ENCODE measurements around the gene TULP1.

The TULP1 gene

DNA sequence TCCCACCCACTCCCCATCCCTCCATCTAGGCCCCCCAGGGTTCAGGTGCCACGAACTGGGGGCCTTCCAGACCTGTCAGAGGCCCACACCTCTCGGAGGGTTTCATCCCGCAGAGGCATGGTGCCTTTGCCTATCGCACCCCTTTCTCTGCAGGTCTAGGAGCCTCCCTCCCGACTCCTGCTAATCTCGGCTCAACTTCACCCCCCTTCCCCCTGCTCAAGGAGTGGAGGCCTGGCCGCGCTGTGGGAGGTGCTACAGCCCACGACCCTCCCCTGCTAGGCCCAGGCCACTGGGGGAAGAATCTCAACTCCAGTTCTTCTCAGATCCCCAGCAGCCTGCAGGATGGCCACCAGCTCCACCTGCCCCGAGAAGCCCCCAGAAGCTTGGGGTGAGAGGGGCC lies at the start of gene TULP1:
TSS of gene TULP1 (minus strand) at position 157 of the 400 bp plus-strand sequence. CDS start at position 119, 38 bp downstream.
- H3K4me3 ChIP-seq (ENCODE audit: low read length) = no peak within 1 kb of the TSS
- no peaks in the 10 kb centered on the region for H3K9me3 ChIP-seq (ENCODE audit: control insufficient read depth, low read length)
- no peak for DNase-seq (ENCODE audit: low read depth)
- peaks cover 36% of the 10 kb centered on the region for H3K27me3 ChIP-seq (replicated peaks; ENCODE audit: control insufficient read depth, insufficient read depth, low read length)
- H3K4me1 ChIP-seq (ENCODE audit: control insufficient read depth, insufficient read depth, low read length) = peaks cover 4% of the 10 kb centered on the region
- no peak within 1 kb of the TSS for H3K9ac ChIP-seq (ENCODE audit: low read length)
- H3K36me3 ChIP-seq (ENCODE audit: control insufficient read depth, insufficient read depth, low read length, severe bottlenecking) = no peaks in the 10 kb centered on the region

DNA sequence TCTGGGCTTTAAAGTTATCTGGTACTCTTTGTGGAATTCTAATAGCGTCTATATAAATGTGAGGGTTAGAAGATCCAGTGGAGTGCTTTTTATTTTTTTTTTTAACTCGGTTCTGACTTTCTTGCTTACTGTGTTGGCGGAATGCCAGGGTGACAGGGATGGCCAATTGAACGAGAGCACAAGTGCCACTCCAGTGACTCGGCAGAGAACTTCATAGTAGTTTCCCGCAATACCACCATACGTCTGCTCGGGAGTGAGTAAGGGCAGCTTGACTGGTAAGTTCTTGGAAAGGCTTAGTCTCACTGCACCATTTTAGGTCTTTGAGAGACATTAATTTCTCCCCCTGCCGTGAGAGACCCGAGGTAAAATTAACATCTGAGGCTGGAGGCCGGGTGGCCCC lies 49.4 kb upstream of the TULP1 start:
- Histone ChIP-seq H3K36me3 (ENCODE audit: control insufficient read depth, insufficient read depth, low read length, severe bottlenecking) (no peaks in the 10 kb centered on the region), H3K9ac (ENCODE audit: low read length) (no peak overlapping the region), H3K4me3 (ENCODE audit: low read length) (no peak overlapping the region), H3K9me3 (ENCODE audit: control insufficient read depth, low read length) (peaks cover 8% of the 10 kb centered on the region), H3K4me1 (ENCODE audit: control insufficient read depth, insufficient read depth, low read length) (no peaks in the 10 kb centered on the region), H3K27me3 (replicated peaks; ENCODE audit: control insufficient read depth, insufficient read depth, low read length) (peaks cover 13% of the 10 kb centered on the region)
- DNase-seq (ENCODE audit: low read depth) = no peak

DNA sequence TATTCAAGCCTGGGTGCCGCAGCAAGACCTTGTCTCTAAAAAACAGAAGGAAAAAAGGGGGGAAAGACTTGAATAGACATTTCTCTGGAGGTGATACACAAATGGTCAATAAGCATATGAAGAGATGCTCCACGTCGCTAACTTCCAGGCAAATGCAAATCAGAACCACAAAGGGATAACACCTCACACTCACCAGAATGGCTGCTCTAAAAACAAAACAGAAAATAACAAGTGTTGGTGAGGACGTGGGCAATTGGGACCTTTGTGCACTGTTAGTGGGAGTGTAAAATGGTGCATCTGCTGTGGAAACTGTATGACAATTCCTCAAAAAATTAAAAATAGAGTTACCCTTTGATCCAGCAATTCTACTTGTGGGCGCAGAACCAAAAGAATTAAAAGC lies 48.4 kb upstream of the TULP1 start:
- H3K27me3 ChIP-seq (replicated peaks; ENCODE audit: control insufficient read depth, insufficient read depth, low read length) = peaks cover 13% of the 10 kb centered on the region
- no peaks in the 10 kb centered on the region for H3K9me3 ChIP-seq (ENCODE audit: control insufficient read depth, low read length)
- no peak overlapping the region for H3K4me3 ChIP-seq (ENCODE audit: low read length)
- DNase-seq (ENCODE audit: low read depth) = no peak
- no peak overlapping the region for H3K9ac ChIP-seq (ENCODE audit: low read length)
- H3K4me1 ChIP-seq (ENCODE audit: control insufficient read depth, insufficient read depth, low read length) = no peaks in the 10 kb centered on the region
- H3K36me3 ChIP-seq (ENCODE audit: control insufficient read depth, insufficient read depth, low read length, severe bottlenecking) = no peaks in the 10 kb centered on the region

DNA sequence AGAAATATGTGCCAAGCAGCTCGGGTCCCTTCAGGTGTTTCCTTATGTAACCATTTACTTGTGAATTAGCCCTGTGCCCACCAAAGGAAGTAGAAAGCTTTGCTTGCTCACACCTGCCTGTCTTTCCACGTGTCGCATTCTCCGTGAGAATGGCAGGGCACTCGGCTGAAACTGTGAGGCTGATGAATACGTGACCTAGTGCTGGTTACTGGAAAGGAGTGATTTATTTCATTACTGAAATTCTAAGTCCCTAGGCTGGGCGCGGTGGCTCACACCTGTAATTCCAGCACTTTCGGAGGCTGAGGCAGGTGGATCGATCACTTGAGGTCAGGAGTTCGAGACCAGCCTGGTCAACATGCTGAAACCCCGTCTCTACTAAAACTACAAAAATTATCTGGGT lies 45.9 kb upstream of the TULP1 start:
- DNase-seq (ENCODE audit: low read depth) = no peak
- Histone ChIP-seq H3K4me1 (ENCODE audit: control insufficient read depth, insufficient read depth, low read length) (no peaks in the 10 kb centered on the region), H3K9ac (ENCODE audit: low read length) (no peak overlapping the region), H3K4me3 (ENCODE audit: low read length) (no peak overlapping the region), H3K9me3 (ENCODE audit: control insufficient read depth, low read length) (no peaks in the 10 kb centered on the region), H3K36me3 (ENCODE audit: control insufficient read depth, insufficient read depth, low read length, severe bottlenecking) (no peaks in the 10 kb centered on the region), H3K27me3 (replicated peaks; ENCODE audit: control insufficient read depth, insufficient read depth, low read length) (peaks cover 10% of the 10 kb centered on the region)

DNA sequence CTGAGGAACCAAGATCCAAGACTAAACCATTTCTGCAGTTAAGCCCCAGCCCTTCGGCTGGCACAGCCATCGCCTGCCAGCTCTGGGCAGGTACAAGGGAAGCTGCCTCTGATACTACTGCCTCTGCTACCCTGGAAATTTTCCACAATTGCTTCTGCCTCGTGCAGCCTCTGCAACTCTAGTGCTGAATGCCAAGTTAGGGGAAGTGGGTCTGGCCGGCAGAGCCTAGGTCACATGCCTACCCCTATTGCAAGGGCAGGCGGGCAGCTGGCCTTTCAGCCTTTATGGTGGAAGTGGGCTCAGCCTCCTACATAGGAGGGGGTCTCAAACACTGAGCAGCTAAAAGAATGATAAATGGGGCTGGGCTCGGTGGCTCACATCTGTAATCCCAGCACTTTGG lies 44.5 kb upstream of the TULP1 start:
- peaks cover 13% of the 10 kb centered on the region for H3K27me3 ChIP-seq (replicated peaks; ENCODE audit: control insufficient read depth, insufficient read depth, low read length)
- H3K4me1 ChIP-seq (ENCODE audit: control insufficient read depth, insufficient read depth, low read length) = no peaks in the 10 kb centered on the region
- H3K36me3 ChIP-seq (ENCODE audit: control insufficient read depth, insufficient read depth, low read length, severe bottlenecking) = no peaks in the 10 kb centered on the region
- no peak overlapping the region for H3K9ac ChIP-seq (ENCODE audit: low read length)
- peaks cover 4% of the 10 kb centered on the region for H3K9me3 ChIP-seq (ENCODE audit: control insufficient read depth, low read length)
- H3K4me3 ChIP-seq (ENCODE audit: low read length) = no peak overlapping the region
- DNase-seq (ENCODE audit: low read depth) = no peak

DNA sequence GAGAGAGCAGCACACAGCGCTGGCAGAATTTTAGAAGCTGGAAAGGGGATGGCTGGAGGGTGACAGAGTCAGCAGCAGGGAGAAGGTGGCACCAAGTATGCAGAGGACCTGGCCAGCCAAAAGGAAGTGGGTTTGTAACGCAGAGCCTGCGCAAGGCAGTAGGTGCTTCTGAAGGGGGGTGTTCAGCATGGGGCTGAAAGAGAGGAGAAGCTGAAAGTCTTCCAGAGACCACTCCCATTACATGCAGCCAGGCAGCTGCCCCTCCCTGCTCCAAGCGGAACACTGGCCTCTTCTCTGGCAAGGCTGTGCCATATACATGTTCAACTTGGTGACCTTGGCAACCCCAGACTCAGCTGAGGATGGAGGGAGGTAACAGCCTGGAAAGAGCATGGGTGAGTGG lies 42.1 kb upstream of the TULP1 start:
- peaks cover 17% of the 10 kb centered on the region for H3K27me3 ChIP-seq (replicated peaks; ENCODE audit: control insufficient read depth, insufficient read depth, low read length)
- no peaks in the 10 kb centered on the region for H3K36me3 ChIP-seq (ENCODE audit: control insufficient read depth, insufficient read depth, low read length, severe bottlenecking)
- no peaks in the 10 kb centered on the region for H3K4me1 ChIP-seq (ENCODE audit: control insufficient read depth, insufficient read depth, low read length)
- H3K9me3 ChIP-seq (ENCODE audit: control insufficient read depth, low read length) = peaks cover 14% of the 10 kb centered on the region
- DNase-seq (ENCODE audit: low read depth) = no peak
- no peak overlapping the region for H3K4me3 ChIP-seq (ENCODE audit: low read length)
- H3K9ac ChIP-seq (ENCODE audit: low read length) = no peak overlapping the region

DNA sequence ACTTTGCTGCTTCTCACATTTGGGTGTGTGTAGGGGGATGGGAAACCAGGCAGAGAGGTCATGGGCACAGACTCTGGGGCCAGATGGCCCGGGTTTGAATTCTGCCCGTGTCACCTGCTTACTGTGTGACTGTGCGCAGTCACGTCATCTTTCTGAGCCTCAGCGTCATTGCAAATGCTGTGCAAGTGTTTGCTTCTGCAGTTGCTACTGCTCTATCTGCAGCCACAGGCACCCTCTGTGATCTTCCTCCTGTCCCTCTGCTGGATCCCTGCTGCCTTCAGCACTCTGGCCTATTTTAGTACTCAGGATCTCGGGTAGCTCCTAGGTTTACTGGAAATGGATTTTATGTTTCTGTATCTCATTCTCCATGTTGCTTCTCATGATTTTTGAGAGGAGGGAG lies 40.6 kb upstream of the TULP1 start:
- DNase-seq (ENCODE audit: low read depth) = no peak
- Histone ChIP-seq H3K4me1 (ENCODE audit: control insufficient read depth, insufficient read depth, low read length) (no peaks in the 10 kb centered on the region), H3K36me3 (ENCODE audit: control insufficient read depth, insufficient read depth, low read length, severe bottlenecking) (no peaks in the 10 kb centered on the region), H3K27me3 (replicated peaks; ENCODE audit: control insufficient read depth, insufficient read depth, low read length) (peaks cover 18% of the 10 kb centered on the region), H3K4me3 (ENCODE audit: low read length) (no peak overlapping the region), H3K9ac (ENCODE audit: low read length) (no peak overlapping the region), H3K9me3 (ENCODE audit: control insufficient read depth, low read length) (peaks cover 14% of the 10 kb centered on the region)

DNA sequence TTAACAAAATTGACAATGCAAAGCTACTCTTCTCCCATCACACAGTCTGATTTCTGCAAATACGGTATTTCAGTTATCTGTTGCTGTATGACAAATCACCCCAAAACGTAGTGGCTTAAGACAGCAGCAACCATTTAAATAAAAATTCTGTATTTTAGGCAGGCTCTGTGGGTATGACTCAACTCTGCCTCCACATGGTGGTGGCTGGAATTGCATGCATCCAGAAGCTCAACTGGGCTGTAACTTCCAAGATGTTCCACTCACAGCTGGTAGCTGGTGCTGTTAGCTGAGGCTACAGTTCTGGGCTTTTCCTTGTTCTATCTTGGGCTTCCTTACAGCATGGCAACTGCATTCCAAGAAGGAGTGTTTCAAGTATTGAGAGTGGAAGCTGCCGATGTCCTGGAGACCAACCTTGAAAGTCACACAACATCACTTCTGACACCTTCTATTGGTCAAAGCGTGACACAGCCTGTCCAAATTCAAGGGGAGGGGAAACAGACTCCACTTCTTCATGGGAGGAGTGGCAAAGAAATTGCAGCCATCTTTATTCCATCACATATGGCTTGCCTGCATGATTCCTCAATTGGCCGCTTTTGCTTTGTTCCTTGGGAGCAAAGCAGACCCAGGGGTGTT lies 39.7 kb upstream of the TULP1 start:
- Histone ChIP-seq H3K9ac (ENCODE audit: low read length) (no peak overlapping the region), H3K4me1 (ENCODE audit: control insufficient read depth, insufficient read depth, low read length) (no peaks in the 10 kb centered on the region), H3K27me3 (replicated peaks; ENCODE audit: control insufficient read depth, insufficient read depth, low read length) (peaks cover 21% of the 10 kb centered on the region), H3K36me3 (ENCODE audit: control insufficient read depth, insufficient read depth, low read length, severe bottlenecking) (no peaks in the 10 kb centered on the region), H3K9me3 (ENCODE audit: control insufficient read depth, low read length) (peaks cover 14% of the 10 kb centered on the region), H3K4me3 (ENCODE audit: low read length) (no peak overlapping the region)
- DNase-seq (ENCODE audit: low read depth) = no peak

DNA sequence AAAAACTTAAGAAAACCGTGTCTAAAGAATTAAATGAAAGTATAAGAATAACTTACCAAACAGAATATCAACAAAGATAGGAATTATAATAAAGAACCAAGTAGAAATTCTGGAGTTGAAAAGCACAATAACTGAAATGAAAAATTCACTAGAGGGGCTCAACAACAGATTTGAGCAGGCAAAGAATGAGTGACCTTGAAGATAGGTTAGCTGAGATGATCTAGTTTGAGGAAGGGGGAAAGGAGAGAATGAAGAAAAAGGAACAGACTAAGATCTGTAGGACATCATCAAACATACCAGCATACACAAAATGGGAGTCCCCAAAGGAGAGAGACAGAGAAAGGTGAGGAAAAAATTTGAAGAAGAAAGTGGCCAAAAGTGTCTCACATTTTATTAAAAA lies 37.7 kb upstream of the TULP1 start:
- Histone ChIP-seq H3K36me3 (ENCODE audit: control insufficient read depth, insufficient read depth, low read length, severe bottlenecking) (no peaks in the 10 kb centered on the region), H3K4me3 (ENCODE audit: low read length) (no peak overlapping the region), H3K27me3 (replicated peaks; ENCODE audit: control insufficient read depth, insufficient read depth, low read length) (peaks cover 29% of the 10 kb centered on the region), H3K4me1 (ENCODE audit: control insufficient read depth, insufficient read depth, low read length) (no peaks in the 10 kb centered on the region), H3K9me3 (ENCODE audit: control insufficient read depth, low read length) (peaks cover 14% of the 10 kb centered on the region), H3K9ac (ENCODE audit: low read length) (no peak overlapping the region)
- DNase-seq (ENCODE audit: low read depth) = no peak

DNA sequence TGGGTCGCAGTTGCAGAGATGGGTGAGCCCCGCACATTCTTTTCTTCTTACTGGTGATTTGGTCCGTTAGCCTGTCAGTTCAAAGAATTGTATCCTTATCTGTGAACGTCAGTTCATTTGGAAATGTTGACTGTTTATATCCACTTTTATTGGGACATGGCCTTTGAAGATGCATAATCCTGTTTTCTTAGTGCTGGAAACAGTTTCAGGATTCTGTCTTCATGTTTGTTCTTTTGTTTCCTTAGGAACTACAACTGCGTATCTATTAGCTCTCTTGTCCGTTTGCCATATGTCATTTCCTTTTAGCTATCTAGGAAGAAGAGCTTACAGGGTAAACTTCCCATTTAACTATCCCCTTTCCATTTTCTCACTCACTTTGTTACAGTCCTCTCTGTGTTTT lies 35.0 kb upstream of the TULP1 start:
- H3K4me3 ChIP-seq (ENCODE audit: low read length) = no peak overlapping the region
- no peaks in the 10 kb centered on the region for H3K36me3 ChIP-seq (ENCODE audit: control insufficient read depth, insufficient read depth, low read length, severe bottlenecking)
- H3K4me1 ChIP-seq (ENCODE audit: control insufficient read depth, insufficient read depth, low read length) = no peaks in the 10 kb centered on the region
- peaks cover 39% of the 10 kb centered on the region for H3K27me3 ChIP-seq (replicated peaks; ENCODE audit: control insufficient read depth, insufficient read depth, low read length)
- peaks cover 14% of the 10 kb centered on the region for H3K9me3 ChIP-seq (ENCODE audit: control insufficient read depth, low read length)
- no peak overlapping the region for H3K9ac ChIP-seq (ENCODE audit: low read length)
- no peak for DNase-seq (ENCODE audit: low read depth)

DNA sequence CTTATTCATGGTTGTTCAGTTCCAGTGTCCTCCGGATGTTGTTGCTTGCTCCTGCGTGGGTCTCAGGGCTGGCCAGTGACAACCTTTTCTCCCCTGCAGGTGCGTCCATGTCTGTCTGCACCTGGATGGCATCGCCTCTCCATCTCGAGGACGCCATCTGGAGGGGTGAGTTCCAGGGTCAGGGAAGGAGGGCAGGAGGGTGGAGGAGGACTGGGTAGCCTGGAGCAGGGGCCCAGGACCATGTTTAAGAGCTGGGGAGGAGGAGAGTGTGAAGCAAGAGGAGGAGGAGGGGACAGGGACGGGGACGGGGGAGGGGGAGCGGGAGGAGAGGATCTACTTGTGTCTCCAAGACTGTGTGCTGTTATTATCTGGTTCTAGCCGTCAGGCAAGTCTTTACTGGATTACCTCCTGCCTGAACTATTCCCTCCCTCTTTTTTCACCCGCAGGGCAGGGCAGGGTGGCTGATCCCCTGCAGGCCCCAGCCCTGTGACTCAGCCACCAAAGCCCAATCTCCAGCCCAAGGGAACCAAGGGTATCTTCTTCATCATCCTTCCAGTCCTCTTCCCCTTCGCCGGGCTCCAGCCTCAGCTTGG lies 32.2 kb upstream of the TULP1 start:
- peaks cover 4% of the 10 kb centered on the region for H3K9me3 ChIP-seq (ENCODE audit: control insufficient read depth, low read length)
- H3K4me1 ChIP-seq (ENCODE audit: control insufficient read depth, insufficient read depth, low read length) = no peaks in the 10 kb centered on the region
- no peak overlapping the region for H3K9ac ChIP-seq (ENCODE audit: low read length)
- no peak overlapping the region for H3K4me3 ChIP-seq (ENCODE audit: low read length)
- H3K36me3 ChIP-seq (ENCODE audit: control insufficient read depth, insufficient read depth, low read length, severe bottlenecking) = no peaks in the 10 kb centered on the region
- no peak for DNase-seq (ENCODE audit: low read depth)
- peaks cover 35% of the 10 kb centered on the region for H3K27me3 ChIP-seq (replicated peaks; ENCODE audit: control insufficient read depth, insufficient read depth, low read length)
